Measurements from ENCODE around the gene ELAPOR1.

ELAPOR1 gene

DNA sequence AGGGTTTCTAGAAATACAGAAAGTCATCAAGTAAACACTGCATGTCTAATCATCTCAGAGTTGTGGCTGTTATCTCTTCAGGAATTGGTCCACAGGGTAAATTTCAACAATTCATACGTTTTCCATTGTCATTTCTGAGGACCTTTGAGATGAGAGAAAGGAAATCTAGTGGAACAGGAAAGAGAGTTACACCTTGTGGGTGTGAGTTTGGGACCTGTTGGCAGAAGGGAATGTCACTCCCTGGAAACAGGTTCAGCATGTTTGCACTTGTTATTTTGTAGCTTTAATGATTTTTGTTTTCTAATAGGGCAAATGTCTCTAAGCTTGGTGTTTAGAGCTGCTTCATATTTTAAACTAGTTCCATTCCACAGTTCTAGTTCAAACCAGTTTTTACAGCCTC lies 17.8 kb upstream of the ELAPOR1 start:
- no peak for DNase-seq (ENCODE audit: low spot score)

DNA sequence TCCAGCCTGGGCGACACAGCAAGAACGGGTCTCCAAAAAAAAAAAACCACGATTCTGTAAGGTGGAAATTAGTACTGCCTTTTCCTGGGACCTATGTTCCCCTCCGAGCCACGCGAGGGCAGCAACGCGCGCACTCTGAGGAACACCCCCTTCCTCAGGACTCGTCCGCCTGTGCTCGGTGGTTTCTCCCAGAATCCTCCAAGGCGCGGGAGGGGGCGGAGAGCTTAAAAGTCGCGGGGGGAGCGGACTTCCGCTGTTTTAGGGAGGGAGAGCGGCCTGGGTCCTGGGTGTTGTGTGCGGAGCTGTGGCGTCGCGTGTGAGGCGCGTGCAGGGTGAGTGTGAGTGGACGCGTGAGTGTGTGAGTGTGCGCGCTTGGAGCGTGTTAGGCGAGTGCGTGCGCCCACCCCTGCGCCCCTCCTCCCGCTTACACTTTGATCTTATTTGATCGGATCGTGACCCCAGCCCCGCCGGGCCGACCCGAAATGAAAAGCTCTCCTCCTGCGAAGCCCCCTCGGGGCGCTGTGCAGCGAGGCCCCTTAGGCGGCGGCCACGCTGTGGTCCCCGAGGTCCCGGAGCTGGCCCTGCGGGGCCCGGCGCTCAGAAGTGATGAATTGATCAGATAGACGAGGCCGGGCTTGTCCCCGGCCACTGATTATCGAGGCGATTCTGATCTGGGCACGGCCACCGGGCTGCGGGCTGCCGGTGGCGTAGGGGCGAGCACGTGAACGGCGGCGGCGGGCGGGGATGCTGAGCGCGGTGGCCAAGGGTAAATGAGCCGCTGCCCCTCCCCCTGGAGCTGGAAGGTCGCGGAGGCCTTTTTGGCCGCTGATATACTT lies 13.8 kb upstream of the ELAPOR1 start:
- DNase-seq (ENCODE audit: low spot score): peak; percentile 96

DNA sequence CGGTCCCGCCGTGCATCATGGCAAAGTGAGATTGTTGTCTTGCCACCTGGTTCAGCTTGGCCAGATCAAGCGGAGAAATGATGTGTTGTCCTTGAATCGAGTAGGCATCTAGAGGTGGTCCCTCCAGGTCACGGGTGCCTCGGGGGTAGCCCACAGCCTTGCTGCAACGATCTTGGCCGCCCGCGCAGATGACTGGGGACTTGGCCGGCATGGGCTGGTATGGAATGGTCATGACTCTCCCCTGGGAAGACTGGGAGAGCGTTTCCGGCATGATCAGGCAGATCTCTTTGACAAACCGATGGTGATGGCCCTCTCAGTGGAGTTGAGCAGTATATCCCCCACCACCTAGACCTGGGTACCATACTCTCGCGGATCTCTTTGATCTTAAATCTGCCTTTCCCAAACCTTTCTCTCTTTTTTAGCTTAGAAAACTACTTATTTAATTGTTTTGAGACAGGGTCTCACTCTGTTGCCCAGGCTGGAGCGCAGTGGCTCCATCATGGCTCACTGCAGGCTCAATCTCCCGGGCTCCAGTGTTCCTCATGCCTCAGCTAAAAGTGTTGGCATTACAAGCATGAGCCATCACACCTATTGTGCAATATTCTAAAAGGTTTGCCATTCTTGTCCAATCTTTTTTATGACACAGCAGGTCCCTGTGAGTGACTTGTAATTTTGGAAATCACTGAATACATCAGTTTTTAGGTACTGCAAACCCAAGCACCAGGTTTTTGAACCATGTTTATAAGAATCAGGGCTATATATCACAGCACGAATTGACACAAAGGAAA lies 9.4 kb upstream of the ELAPOR1 start:
- no peak for DNase-seq (ENCODE audit: low spot score)

DNA sequence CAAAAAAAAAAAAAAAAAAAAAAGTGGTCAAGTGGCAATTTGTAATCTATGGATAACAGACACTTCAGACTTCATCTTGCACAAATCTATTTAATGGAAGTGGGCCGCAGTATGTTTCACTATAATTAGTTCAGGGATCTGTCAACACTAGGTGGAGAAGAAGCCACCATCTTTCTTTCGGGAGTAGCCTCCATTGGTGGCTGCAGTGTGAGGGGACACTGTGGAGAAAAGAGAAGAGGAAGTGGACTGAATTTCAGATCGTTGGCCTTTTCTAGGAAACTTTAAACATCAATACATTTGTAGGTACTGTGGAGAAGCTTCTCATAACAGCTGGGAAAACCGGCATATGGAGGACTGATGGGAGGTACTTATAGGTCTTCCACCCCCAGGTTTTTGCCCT lies 8.0 kb upstream of the ELAPOR1 start:
- no peak for DNase-seq (ENCODE audit: low spot score)

DNA sequence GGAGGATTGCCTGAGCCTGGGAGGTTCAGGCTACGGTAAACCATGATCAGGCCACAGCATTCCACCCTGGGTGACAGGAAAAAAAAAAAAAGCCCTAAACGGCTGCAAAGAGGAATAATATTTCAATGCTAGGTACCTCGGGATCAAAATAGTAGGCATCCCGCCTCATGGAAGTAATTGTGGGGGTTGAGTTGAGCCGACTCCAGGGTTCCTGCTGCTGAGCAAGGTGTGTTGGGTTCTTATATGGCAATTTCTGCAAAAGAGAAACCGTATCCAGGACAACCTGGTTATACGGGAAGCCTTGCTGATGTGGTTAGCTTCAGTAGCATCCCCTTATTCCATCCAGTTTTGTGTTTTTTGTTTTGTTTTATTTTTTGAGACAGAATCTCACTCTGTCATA lies 6.1 kb upstream of the ELAPOR1 start:
- no peak for DNase-seq (ENCODE audit: low spot score)

DNA sequence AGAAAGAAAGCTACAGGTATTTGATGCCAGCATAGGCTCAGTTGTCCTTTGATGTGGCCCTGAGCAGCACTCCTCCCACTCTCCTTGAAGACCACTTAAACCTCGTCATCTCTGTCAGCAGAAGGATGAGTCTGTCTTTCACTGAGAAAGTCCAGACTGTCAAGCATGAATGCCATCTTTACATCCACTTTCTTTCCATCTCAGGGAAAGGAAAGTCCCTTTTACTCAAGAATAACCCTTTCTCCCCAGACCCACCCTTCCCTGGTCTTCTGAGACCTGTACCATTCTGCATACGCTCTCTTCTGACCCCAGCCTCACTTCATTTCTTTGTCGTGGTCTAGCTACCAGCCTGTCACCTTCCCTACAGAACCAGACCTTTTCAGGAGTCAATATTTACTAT lies 4.0 kb upstream of the ELAPOR1 start:
- no peak for DNase-seq (ENCODE audit: low spot score)

DNA sequence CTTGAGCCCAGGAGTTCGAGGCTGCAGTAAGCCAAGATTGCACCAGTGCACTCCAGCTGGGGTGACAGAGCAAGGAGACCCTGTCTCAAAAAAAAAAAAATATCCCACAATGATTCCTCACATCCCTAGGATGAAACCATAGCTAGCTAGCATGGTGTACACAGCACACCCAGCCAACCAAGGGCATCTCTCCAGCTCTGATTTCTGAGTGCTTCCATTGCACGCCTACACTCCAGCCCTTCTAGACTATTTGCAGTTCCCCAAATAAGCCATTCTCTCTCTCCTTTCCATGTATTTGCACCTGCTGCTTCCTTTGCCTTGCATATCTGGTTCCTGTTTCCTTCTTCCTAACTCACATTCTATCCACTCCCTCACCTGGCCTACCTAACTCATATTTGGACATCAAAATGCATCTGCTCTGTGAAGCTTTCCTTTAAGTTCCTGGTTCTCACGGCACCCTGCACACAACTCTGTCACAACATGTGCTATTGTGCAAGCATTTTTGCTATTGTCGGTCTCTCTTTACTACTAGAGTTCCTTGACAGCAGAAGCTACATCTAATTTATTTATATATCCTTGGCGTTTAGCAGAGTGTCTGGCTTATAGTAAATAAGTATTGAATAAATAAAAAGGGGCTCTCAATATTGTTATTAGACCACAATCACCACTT lies 2.4 kb upstream of the ELAPOR1 start:
- no peak for DNase-seq (ENCODE audit: low spot score)

DNA sequence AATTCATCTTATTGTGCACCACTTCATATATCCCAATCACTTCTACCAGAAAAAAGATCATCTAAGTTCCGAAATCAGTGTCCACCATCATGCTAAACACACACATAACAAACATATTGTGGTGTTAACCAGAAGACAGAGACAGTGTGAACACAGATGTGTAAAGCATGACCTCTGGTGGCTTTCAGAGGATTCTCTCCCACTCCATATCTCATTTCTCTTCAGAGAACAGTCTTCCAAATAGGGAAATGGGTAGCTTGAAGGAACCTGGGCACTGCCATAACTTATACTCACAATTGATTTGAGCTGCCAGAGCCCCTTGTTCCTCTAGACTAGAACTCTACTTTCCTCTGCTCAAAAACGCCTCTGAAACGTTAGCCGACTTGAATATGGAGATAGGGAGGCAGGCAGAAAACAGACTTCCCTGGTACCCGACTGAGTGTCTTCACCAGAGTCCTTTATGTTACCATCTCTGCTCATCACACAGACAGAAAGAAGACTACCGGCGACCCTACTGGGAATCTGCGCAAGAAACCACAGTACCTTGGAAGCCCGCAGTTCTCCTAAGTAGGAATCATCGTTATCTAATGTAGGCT lies 1.8 kb upstream of the ELAPOR1 start:
- DNase-seq (ENCODE audit: low spot score): peak; percentile 51

GRCh38 chr1:109112652-109113285 lies 1.1 kb upstream of the ELAPOR1 start:
- peak; percentile 99 for DNase-seq (ENCODE audit: low spot score)

GRCh38 chr1:109114342-109114674 lies 393 bp downstream of the ELAPOR1 start:
- no peak for DNase-seq (ENCODE audit: low spot score)

DNA sequence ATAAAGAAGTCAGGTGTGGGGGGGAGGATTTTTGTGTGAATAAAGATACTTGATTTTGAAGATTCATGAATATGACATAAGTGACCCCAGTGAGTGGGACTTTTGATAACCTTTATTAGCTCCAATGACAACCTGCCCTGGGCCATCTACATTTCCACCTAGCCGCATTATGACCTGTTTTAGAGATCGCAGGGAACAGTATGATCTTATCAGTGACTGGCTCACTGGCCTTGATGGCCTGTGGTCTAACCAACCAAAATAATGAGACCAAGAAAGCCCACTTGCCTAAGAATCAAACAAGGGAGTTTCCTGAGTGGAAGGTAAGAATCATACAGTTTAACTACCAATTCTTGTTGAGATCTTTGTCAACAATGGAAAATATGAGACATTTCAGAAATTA lies 1.8 kb downstream of the ELAPOR1 start:
- DNase-seq (ENCODE audit: low spot score): no peak

GRCh38 chr1:109116286-109116685 lies 2.4 kb downstream of the ELAPOR1 start:
- DNase-seq (ENCODE audit: low spot score): no peak

- DNase-seq (ENCODE audit: low spot score): no peak
These were observed 4.2 kb downstream of the ELAPOR1 start for GRCh38 chr1:109118089-109118488.

DNA sequence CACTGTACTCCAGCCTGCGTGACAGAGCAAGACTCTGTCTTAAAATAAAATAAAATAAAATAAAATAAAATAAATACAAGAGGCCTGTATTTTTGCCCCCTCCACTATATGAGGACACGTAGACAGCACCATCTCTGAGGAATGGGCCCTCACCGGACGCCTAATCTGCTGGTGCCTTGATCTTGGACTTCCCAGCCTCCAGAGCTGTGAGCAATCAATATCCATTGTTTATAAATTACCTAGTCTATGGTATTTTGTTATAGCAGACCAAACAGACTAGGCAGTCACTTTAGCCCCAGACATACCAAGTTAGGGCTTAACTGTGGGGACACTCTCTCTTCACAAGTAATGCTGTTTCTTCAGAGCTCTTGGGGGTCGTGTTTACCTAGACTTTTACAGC lies 6.4 kb downstream of the ELAPOR1 start:
- no peak for DNase-seq (ENCODE audit: low spot score)

- DNase-seq (ENCODE audit: low spot score): no peak
These were observed 17.1 kb downstream of the ELAPOR1 start for GRCh38 chr1:109131059-109131458.

GRCh38 chr1:109131800-109132199 lies 17.9 kb downstream of the ELAPOR1 start:
- no peak for DNase-seq (ENCODE audit: low spot score)

- DNase-seq (ENCODE audit: low spot score): no peak
These were observed 19.2 kb downstream of the ELAPOR1 start for GRCh38 chr1:109133002-109133706.

- DNase-seq (ENCODE audit: low spot score): no peak
These were observed 19.9 kb downstream of the ELAPOR1 start for GRCh38 chr1:109133815-109134214.

DNA sequence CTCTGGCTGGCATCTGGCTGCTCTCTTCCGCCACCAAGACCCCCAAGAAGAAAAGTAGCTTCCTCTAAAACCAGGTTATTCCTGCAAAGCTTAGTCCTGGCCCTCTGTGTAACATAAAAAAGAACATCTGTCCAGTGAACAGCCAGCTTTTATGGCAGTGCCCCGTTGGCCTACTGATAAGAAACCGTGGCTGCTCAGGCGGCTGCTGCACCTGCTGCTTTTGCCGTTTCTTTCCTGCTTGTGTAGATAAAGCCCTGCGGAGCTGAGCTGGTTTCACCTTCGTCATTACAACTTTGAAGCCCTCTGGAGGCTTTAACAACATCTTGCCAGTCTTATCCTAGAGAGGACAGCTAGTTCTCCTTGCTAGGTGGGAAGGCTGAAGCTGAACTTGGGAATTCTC lies 20.5 kb downstream of the ELAPOR1 start:
- no peak for DNase-seq (ENCODE audit: low spot score)

- no peak for DNase-seq (ENCODE audit: low spot score)
These were observed 22.0 kb downstream of the ELAPOR1 start for GRCh38 chr1:109135940-109136339.

DNA sequence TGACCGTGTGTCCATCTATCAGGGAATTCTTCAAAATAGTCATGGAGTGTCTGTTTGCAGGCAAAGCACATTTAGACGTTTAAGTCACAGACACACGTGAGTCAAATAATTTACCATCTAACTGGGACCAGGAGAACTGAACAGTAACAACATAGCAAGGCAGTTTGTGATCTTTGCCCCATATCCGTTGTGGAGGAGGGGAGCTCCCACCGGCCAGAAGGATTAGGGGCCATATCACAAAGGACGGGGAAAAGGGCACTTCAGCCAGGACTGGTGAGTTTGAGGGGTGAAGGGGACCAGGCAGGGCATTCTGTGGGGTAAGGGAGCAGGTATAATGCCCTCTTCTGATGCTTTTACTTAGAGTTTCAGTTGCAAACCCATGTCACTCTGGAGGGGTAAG lies 22.9 kb downstream of the ELAPOR1 start:
- no peak for DNase-seq (ENCODE audit: low spot score)

DNA sequence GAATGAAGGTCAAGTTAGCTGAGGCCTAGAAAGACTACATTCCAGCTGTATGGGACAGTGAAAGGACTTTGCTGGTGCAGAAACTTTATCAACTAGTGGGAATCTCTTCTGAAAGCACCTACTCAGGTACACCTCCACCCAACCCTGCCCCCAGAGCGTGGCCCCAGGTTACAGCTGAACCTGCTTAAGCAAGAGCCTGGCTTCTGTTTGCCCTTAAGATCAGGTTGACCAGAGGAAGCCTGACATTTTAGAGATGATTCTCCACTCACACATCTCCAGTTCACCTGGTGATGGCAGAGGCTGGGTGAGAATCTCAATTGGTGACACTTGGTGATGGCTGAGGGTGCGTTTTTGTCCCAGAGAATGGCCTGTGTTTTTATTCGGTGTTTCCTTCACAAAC lies 24.0 kb downstream of the ELAPOR1 start:
- DNase-seq (ENCODE audit: low spot score): no peak

All from ecto neural progenitor cell (in vitro differentiated cells).